ENCODE data around the gene GPR37. TPM values are rescaled to one million over a fixed set of nuclear protein-coding genes. Genes with fewer than 3 reads are reported as not detected.

The GPR37 gene
- total and polyA plus RNA-seq, 10 of the 15 experiments (the other 5 are each of a cell fraction or from before 2014, with no cell fraction given), result 0.02 TPM; not detected in 9

DNA sequence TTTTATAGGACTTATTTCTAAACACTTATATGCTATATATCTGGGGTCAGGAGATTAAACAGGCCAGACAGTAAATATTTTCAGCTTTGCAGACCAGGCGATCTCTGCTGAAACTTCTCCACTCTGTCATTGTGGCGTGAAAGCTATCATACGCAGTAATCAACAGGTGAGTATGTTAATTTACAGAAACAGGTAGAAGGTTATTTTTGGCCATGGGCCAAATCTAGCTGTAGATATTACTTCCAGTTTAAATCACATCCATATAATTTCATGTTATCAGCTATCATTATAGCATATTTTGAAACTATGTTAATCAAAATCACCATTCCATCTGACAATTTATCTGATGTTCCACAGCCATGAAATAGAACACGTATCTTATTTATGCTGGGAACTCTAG is 67.8 kb downstream of the GPR37 start:
- ChIA-PET CTCF (no interaction called here), RAD21 (ENCODE audit: unreplicated experiment) (no interaction called here), POLR2A (no interaction called here), SMC1A (ENCODE audit: uncharacterized antibody, unreplicated experiment) (interaction anchor here (0.9 kb wide), 1 partner anchor 70 kb away, joined by 3 read pairs; no protein-coding TSS in a partner anchor)
- 61% methylated on average over 4 of the region's 4 CpGs for WGBS (ENCODE audit: insufficient coverage, insufficient replicate concordance, low lambda C conversion rate, missing lambda C conversion rate)
- in situ Hi-C loops (cut with MboI), result no loop called here
- Histone ChIP-seq H4K20me1 (ENCODE audit: control insufficient read depth, insufficient read depth) (no peaks in the 10 kb centered on the region), H3K27me3 (replicated peaks in 1 of 2; ENCODE audit: control insufficient read depth in 2 of 2, insufficient read depth in 2 of 2, low read length in 1 of 2) (no peaks in the 10 kb centered on the region), H3K36me3 (ENCODE audit: control insufficient read depth in 2 of 2, insufficient read depth in 2 of 2, low read length in 1 of 2) (no peaks in the 10 kb centered on the region), H2AFZ (ENCODE audit: control insufficient read depth, low read depth, low read length) (no peak overlapping the region), H3K4me2 (ENCODE audit: control insufficient read depth, insufficient read depth) (no peak overlapping the region), H3K9me3 (replicated peaks; ENCODE audit: control insufficient read depth, insufficient read depth, low read length) (no peaks in the 10 kb centered on the region), H3K4me3 (no peak overlapping the region), H3K9ac (ENCODE audit: control insufficient read depth, insufficient read depth, low read length) (no peak overlapping the region), H3K79me2 (ENCODE audit: control insufficient read depth, insufficient read depth, low read length) (no peaks in the 10 kb centered on the region), H3K27ac (ENCODE audit: control insufficient read depth, insufficient read depth) (no peak overlapping the region), H3K4me1 (ENCODE audit: control insufficient read depth, insufficient read depth, low read length) (no peaks in the 10 kb centered on the region)
- ATAC-seq, result no peak
- no TSS peak for BruUV-seq (replicated peaks)
- FAIRE-seq, result no peak
- DNase-seq (ENCODE audit: low read depth, low spot score), result no peak
- TF ChIP-seq RELA (IDR thresholded peaks at IDR 0.05; ENCODE audit: borderline replicate concordance, partially characterized antibody) (no peak), SIX5 (IDR thresholded peaks at IDR 0.05; ENCODE audit: low read depth, low read length, severe bottlenecking) (no peak), BCL11A (IDR thresholded peaks at IDR 0.05; ENCODE audit: low read depth, low read length) (no peak), NFXL1 (IDR thresholded peaks at IDR 0.05; ENCODE audit: borderline replicate concordance) (no peak), GABPA (IDR thresholded peaks at IDR 0.05; ENCODE audit: low read depth) (no peak), SUZ12 (IDR thresholded peaks at IDR 0.05; ENCODE audit: unreplicated experiment) (no peak), EP300 (IDR thresholded peaks at IDR 0.05; ENCODE audit: borderline replicate concordance in 1 of 2, control insufficient read depth in 1 of 2, low read depth in 2 of 2, low read length in 2 of 2) (no peak), SMAD5 (IDR thresholded peaks at IDR 0.05; ENCODE audit: low read depth) (no peak), HDAC6 (IDR thresholded peaks at IDR 0.05; ENCODE audit: unreplicated experiment) (no peak), ZNF274 (IDR thresholded peaks at IDR 0.05; ENCODE audit: insufficient read depth, insufficient read length) (no peak), NR2C2 (IDR thresholded peaks at IDR 0.05; ENCODE audit: borderline replicate concordance, control insufficient read depth, insufficient read length, low read depth) (no peak), MTA2 (IDR thresholded peaks at IDR 0.05; ENCODE audit: low read depth) (no peak), SPI1 (IDR thresholded peaks at IDR 0.05; ENCODE audit: borderline replicate concordance, insufficient read depth, low read depth, low read length) (no peak), POU2F2 (IDR thresholded peaks at IDR 0.05; ENCODE audit: borderline replicate concordance, low read depth, low read length) (no peak), CBX5 (IDR thresholded peaks at IDR 0.05; ENCODE audit: low read depth) (no peak), ZNF217 (IDR thresholded peaks at IDR 0.05) (no peak)
- TF ChIP-seq, protein P1, sequence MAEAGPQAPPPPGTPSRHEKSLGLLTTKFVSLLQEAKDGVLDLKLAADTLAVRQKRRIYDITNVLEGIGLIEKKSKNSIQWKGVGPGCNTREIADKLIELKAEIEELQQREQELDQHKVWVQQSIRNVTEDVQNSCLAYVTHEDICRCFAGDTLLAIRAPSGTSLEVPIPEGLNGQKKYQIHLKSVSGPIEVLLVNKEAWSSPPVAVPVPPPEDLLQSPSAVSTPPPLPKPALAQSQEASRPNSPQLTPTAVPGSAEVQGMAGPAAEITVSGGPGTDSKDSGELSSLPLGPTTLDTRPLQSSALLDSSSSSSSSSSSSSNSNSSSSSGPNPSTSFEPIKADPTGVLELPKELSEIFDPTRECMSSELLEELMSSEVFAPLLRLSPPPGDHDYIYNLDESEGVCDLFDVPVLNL (IDR thresholded peaks at IDR 0.05; ENCODE audit: low read depth, low read length), result no peak
- TF ChIP-seq, protein P2, sequence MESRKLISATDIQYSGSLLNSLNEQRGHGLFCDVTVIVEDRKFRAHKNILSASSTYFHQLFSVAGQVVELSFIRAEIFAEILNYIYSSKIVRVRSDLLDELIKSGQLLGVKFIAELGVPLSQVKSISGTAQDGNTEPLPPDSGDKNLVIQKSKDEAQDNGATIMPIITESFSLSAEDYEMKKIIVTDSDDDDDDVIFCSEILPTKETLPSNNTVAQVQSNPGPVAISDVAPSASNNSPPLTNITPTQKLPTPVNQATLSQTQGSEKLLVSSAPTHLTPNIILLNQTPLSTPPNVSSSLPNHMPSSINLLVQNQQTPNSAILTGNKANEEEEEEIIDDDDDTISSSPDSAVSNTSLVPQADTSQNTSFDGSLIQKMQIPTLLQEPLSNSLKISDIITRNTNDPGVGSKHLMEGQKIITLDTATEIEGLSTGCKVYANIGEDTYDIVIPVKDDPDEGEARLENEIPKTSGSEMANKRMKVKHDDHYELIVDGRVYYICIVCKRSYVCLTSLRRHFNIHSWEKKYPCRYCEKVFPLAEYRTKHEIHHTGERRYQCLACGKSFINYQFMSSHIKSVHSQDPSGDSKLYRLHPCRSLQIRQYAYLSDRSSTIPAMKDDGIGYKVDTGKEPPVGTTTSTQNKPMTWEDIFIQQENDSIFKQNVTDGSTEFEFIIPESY (IDR thresholded peaks at IDR 0.05), result no peak
- TF ChIP-seq, protein P3, sequence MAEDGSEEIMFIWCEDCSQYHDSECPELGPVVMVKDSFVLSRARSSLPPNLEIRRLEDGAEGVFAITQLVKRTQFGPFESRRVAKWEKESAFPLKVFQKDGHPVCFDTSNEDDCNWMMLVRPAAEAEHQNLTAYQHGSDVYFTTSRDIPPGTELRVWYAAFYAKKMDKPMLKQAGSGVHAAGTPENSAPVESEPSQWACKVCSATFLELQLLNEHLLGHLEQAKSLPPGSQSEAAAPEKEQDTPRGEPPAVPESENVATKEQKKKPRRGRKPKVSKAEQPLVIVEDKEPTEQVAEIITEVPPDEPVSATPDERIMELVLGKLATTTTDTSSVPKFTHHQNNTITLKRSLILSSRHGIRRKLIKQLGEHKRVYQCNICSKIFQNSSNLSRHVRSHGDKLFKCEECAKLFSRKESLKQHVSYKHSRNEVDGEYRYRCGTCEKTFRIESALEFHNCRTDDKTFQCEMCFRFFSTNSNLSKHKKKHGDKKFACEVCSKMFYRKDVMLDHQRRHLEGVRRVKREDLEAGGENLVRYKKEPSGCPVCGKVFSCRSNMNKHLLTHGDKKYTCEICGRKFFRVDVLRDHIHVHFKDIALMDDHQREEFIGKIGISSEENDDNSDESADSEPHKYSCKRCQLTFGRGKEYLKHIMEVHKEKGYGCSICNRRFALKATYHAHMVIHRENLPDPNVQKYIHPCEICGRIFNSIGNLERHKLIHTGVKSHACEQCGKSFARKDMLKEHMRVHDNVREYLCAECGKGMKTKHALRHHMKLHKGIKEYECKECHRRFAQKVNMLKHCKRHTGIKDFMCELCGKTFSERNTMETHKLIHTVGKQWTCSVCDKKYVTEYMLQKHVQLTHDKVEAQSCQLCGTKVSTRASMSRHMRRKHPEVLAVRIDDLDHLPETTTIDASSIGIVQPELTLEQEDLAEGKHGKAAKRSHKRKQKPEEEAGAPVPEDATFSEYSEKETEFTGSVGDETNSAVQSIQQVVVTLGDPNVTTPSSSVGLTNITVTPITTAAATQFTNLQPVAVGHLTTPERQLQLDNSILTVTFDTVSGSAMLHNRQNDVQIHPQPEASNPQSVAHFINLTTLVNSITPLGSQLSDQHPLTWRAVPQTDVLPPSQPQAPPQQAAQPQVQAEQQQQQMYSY (CRISPR knock-in tag; IDR thresholded peaks at IDR 0.05), result no peak
- intact Hi-C loops (cut with micrococcal nuclease; ENCODE audit: unreplicated experiment), result no loop called here

Measured in GM12878 (cell line).